Measurements from ENCODE around the gene TEKT5.
A peak's percentile ranks its signal among the peaks of the same experiment; 100 is the strongest.

TEKT5 gene

DNA sequence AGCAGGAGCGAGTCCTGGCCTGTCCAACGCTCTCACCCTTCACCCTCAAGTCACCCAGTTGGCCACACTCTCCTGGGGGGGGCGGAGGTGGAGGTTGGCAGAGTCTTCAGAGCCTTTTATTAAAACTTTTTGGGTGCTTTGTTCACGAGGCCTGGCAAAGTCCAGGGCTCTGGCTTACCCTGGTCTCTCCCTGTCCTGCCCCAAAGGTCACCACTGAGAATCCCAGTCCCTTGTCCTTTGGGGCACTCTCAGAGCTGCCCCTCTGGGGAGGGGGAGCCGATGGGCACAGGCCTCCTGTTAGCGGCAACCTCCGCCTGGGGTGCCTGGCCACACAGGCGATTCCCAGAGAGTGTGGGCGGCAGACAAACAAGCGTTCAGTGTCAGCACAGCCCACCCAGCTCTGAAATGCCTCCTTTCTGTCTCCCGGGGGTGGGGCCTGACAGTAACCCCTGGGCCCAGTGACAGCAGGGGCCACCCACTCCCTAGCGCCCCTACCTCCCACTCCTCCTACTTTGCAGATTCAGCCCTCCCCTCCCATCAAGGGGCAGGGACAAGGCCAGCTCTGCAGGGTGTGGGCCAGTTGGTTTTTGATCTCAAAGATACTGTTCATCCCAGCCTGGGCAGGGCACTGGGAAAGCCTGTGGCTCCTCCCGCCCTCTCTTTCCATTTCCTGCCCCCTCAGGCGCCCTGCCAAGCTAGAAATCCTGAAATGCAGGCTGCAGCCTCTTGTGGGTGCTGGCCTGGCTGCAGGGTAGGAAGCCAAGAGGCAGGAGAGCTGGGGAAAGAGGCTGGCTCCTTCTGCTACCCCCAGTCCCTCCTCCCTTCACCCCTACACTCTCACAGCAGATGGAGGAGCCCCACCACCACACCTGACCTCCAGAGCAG lies 77.7 kb downstream of the TEKT5 start:
- Histone ChIP-seq H3K4me1 (ENCODE audit: control insufficient read depth, insufficient read depth, low read length) (peaks cover 28% of the 10 kb centered on the region), H3K4me3 (ENCODE audit: low read length) (no peak overlapping the region), H3K36me3 (ENCODE audit: control insufficient read depth, insufficient read depth, low read length, severe bottlenecking) (no peaks in the 10 kb centered on the region), H3K27me3 (replicated peaks; ENCODE audit: control insufficient read depth, insufficient read depth, low read length) (peaks cover 11% of the 10 kb centered on the region), H3K9me3 (ENCODE audit: control insufficient read depth, low read length) (no peaks in the 10 kb centered on the region), H3K9ac (ENCODE audit: low read length) (no peak overlapping the region)
- peak; percentile 52 for DNase-seq (ENCODE audit: low read depth)

DNA sequence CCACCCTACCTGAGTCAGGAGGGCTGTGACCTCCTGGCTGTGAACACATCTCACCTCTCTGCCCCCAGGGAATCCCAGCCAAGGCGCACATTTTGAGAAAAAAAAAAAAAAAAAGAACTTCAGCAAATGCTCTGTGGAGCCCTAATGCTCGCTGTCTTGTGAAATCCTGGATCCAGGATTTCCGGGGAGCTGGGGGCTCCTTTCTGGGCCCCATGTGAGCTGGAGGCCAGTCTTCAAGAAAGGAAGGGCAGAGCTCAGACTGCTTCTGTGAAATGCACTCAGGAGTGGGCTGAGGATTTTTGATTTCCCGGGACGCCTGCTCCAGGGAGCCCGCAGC lies 78.3 kb downstream of the TEKT5 start:
- Histone ChIP-seq H3K36me3 (ENCODE audit: control insufficient read depth, insufficient read depth, low read length, severe bottlenecking) (no peaks in the 10 kb centered on the region), H3K4me1 (ENCODE audit: control insufficient read depth, insufficient read depth, low read length) (peaks cover 28% of the 10 kb centered on the region), H3K9me3 (ENCODE audit: control insufficient read depth, low read length) (no peaks in the 10 kb centered on the region), H3K4me3 (ENCODE audit: low read length) (no peak overlapping the region), H3K27me3 (replicated peaks; ENCODE audit: control insufficient read depth, insufficient read depth, low read length) (peaks cover 11% of the 10 kb centered on the region), H3K9ac (ENCODE audit: low read length) (no peak overlapping the region)
- DNase-seq (ENCODE audit: low read depth): no peak

DNA sequence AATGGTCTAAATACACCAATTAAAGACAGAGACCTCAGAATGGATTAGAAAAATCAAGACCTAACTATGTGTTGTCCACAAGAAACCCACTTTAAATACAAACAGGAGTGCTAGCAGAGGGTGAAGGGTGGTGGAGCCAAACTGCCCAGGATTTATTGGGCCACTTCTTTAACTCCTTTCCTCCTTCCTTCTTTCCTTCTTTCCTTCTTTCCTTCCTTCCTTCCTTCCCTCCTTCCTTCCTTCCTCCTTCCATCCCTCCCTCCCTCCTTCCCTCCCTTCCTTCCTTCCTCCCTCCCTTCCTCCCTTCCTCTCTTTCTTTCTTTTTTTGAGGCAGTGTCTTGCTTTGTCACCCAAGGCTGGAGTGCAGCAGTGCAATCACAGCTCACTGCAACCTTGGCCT lies 80.0 kb downstream of the TEKT5 start:
- no peak for DNase-seq (ENCODE audit: low read depth)
- no peak overlapping the region for H3K4me3 ChIP-seq (ENCODE audit: low read length)
- H3K27me3 ChIP-seq (replicated peaks; ENCODE audit: control insufficient read depth, insufficient read depth, low read length): peaks cover 6% of the 10 kb centered on the region
- no peak overlapping the region for H3K9ac ChIP-seq (ENCODE audit: low read length)
- no peaks in the 10 kb centered on the region for H3K9me3 ChIP-seq (ENCODE audit: control insufficient read depth, low read length)
- no peaks in the 10 kb centered on the region for H3K36me3 ChIP-seq (ENCODE audit: control insufficient read depth, insufficient read depth, low read length, severe bottlenecking)
- H3K4me1 ChIP-seq (ENCODE audit: control insufficient read depth, insufficient read depth, low read length): peaks cover 25% of the 10 kb centered on the region

DNA sequence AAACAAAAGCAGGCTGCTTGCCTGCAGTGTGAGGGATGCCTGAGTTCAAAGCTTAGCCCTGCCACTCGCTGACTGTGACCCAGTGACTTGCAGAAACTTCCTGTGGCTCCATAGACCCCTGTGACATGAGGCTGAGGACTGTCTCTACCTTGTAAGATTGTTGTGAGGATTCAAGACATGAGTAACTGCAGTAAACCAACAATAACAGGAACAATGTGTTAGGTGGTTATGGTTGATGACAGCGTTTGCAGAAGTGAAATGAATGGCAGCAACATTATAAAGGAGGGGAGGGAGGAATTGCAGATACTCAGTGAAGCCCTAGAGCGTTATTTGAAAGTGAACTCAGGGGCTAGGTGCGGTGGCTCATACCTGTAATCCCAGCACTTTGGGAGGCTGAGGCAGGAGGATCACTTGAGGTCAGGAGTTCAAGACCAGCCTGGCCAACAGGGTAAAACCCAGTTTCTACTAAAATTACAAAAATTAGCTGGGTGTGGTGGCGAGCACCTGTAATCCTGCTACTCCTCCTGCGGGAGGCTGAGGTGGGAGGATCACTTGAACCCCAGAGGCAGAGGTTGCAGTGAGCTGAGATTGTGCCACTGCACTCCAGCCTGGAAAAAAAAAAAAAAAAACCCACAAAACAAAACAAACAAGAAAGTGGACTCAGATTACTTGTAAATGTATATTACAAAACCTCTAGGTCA lies 80.8 kb downstream of the TEKT5 start:
- Histone ChIP-seq H3K4me1 (ENCODE audit: control insufficient read depth, insufficient read depth, low read length) (peaks cover 27% of the 10 kb centered on the region), H3K9me3 (ENCODE audit: control insufficient read depth, low read length) (no peaks in the 10 kb centered on the region), H3K27me3 (replicated peaks; ENCODE audit: control insufficient read depth, insufficient read depth, low read length) (peaks cover 3% of the 10 kb centered on the region), H3K9ac (ENCODE audit: low read length) (no peak overlapping the region), H3K36me3 (ENCODE audit: control insufficient read depth, insufficient read depth, low read length, severe bottlenecking) (no peaks in the 10 kb centered on the region), H3K4me3 (ENCODE audit: low read length) (no peak overlapping the region)
- no peak for DNase-seq (ENCODE audit: low read depth)

DNA sequence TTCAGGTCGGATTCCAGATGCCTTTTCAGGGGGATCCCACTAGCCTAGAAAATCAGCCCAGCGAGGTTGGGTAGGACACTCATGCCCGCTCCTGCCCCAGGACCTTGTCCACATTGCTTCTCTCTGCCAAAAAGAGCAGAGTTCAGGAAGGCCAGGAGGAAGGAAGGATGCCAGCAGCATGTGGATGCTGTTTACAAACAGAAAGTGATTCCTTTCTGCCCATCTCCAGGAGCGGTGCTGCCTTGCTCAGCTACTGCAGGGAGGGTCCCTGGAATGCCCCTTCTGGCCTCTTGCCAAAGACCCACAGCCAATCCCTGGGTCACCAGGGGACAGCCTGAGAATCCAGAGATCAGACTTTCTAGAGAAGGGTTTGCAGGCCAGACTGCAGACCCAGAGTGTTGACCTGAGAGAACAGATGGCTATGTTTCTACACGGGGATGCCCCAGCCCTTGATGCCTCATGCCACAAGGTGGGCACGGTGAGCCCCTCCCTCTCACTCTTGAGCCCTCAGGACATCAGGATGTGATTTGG lies 82.0 kb downstream of the TEKT5 start:
- Histone ChIP-seq H3K27me3 (replicated peaks; ENCODE audit: control insufficient read depth, insufficient read depth, low read length) (no peaks in the 10 kb centered on the region), H3K4me3 (ENCODE audit: low read length) (no peak overlapping the region), H3K9ac (ENCODE audit: low read length) (no peak overlapping the region), H3K36me3 (ENCODE audit: control insufficient read depth, insufficient read depth, low read length, severe bottlenecking) (no peaks in the 10 kb centered on the region), H3K9me3 (ENCODE audit: control insufficient read depth, low read length) (no peaks in the 10 kb centered on the region), H3K4me1 (ENCODE audit: control insufficient read depth, insufficient read depth, low read length) (peaks cover 32% of the 10 kb centered on the region)
- no peak for DNase-seq (ENCODE audit: low read depth)

DNA sequence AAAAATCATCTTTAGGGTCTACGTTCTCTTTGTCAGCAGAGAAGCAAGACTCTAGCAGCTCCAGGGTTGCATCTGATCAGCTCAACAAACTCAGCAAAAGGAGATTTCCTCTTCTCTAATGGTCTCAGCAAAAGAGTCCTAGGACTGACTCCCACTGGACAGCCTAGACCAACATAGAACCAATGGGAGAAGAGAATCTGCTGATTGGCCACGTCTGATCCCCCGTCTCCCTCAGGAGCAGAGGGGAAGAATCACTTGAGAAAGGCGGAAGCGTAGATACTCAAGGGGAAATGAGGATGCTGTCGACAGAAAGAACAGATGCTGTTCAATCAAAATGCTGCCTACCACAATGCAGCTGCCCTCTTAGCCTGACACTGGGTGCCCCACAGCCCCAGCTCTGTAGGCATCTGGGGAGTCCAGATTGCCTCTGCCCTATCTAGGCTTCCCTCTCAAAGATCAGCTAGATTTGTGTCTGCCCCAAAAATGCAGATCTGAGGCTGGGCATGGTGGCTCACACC lies 82.8 kb downstream of the TEKT5 start:
- no peaks in the 10 kb centered on the region for H3K36me3 ChIP-seq (ENCODE audit: control insufficient read depth, insufficient read depth, low read length, severe bottlenecking)
- H3K4me3 ChIP-seq (ENCODE audit: low read length): no peak overlapping the region
- H3K9me3 ChIP-seq (ENCODE audit: control insufficient read depth, low read length): no peaks in the 10 kb centered on the region
- no peaks in the 10 kb centered on the region for H3K27me3 ChIP-seq (replicated peaks; ENCODE audit: control insufficient read depth, insufficient read depth, low read length)
- H3K9ac ChIP-seq (ENCODE audit: low read length): no peak overlapping the region
- peaks cover 24% of the 10 kb centered on the region for H3K4me1 ChIP-seq (ENCODE audit: control insufficient read depth, insufficient read depth, low read length)
- no peak for DNase-seq (ENCODE audit: low read depth)

DNA sequence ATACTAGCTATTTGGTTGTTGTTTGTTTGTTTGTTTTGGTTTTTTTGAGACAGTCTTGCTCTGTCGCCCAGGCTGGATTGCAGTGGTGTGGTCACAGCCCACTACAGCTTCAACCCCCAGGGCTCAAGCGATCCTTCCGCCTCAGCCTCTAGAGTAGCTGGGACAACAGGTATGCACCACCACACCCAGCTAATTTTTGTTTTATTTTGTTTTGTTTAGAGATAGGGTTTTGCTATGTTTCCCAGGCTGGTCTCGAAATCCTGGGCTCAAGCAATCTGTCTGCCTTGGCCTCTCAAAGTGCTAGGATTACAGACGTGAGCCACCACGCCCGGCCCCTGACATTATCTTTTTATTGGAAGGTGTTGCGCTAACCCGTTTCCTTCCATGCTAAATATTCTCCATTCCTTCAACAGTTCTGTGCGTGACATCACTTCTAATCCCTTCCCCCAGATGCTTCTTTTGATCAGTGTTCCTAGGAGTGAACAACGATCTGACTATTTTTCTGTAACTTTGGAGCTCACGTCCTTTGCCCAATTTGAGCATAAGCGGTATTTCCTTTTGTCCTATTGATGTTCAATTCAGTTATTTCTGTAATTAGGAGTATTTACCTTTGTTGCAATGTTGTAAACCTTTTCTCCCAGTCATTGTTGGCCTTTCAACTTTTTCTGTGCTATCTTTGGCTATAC lies 84.1 kb downstream of the TEKT5 start:
- Histone ChIP-seq H3K4me1 (ENCODE audit: control insufficient read depth, insufficient read depth, low read length) (peaks cover 20% of the 10 kb centered on the region), H3K4me3 (ENCODE audit: low read length) (no peak overlapping the region), H3K36me3 (ENCODE audit: control insufficient read depth, insufficient read depth, low read length, severe bottlenecking) (no peaks in the 10 kb centered on the region), H3K9ac (ENCODE audit: low read length) (no peak overlapping the region), H3K9me3 (ENCODE audit: control insufficient read depth, low read length) (no peaks in the 10 kb centered on the region), H3K27me3 (replicated peaks; ENCODE audit: control insufficient read depth, insufficient read depth, low read length) (no peaks in the 10 kb centered on the region)
- DNase-seq (ENCODE audit: low read depth): no peak

DNA sequence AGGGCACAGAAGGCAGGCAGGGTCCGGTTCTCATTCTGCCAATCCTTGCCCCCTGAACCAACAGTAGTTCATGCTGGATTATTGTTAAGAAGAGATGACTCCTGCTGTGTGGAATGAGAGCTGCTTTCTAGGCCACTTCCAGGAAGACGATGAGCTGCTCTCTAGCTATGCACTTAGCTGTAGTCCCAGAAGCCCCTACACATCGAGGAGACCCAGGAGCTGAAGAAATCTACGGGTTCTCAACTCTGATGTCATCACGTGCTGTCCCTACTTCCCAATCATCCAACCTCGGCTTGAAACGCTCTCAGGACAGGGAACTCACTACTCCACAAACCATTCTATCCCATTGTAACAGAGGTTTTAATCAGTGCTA lies 85.3 kb downstream of the TEKT5 start:
- Histone ChIP-seq H3K27me3 (replicated peaks; ENCODE audit: control insufficient read depth, insufficient read depth, low read length) (no peaks in the 10 kb centered on the region), H3K36me3 (ENCODE audit: control insufficient read depth, insufficient read depth, low read length, severe bottlenecking) (no peaks in the 10 kb centered on the region), H3K9ac (ENCODE audit: low read length) (no peak overlapping the region), H3K4me3 (ENCODE audit: low read length) (peak overlapping the region; percentile 2), H3K4me1 (ENCODE audit: control insufficient read depth, insufficient read depth, low read length) (peaks cover 20% of the 10 kb centered on the region), H3K9me3 (ENCODE audit: control insufficient read depth, low read length) (no peaks in the 10 kb centered on the region)
- peak; percentile 72 for DNase-seq (ENCODE audit: low read depth)

DNA sequence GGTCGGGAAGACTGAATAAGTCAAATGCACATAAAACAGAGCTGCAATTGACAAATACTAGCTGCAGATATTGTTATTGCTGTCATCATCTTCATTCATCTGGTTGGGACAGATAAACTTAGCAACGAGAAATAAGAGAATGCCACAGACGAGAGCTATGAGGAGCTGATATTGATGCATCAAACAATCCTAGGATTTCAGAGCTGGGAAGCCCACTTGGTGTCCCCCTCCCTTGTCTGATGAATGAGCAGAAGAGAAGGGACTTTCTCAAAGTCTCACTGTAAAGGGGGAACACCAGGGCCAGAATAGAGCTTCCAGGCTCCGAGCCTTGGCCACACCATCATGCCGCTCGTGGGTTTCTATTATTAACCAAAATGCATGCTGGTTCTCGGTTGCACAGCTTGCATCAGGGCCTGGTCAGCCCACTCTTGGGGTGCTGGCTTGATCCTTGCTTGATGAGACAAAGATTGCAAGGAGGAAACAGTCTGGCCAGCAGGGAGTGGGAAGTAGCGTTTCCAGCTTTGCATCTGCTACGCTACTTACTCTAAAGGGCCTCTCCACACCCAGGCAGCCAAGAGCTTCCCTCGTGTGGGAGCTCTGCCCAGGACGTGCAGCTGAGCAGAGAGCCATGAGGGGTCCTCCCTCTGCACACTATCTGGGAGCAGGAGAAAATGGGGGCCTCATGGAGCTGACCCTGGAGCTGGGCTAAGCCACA lies 85.9 kb downstream of the TEKT5 start:
- H3K36me3 ChIP-seq (ENCODE audit: control insufficient read depth, insufficient read depth, low read length, severe bottlenecking): no peaks in the 10 kb centered on the region
- peak overlapping the region; percentile 2 for H3K4me3 ChIP-seq (ENCODE audit: low read length)
- H3K9ac ChIP-seq (ENCODE audit: low read length): no peak overlapping the region
- H3K4me1 ChIP-seq (ENCODE audit: control insufficient read depth, insufficient read depth, low read length): peaks cover 20% of the 10 kb centered on the region
- H3K9me3 ChIP-seq (ENCODE audit: control insufficient read depth, low read length): no peaks in the 10 kb centered on the region
- no peak for DNase-seq (ENCODE audit: low read depth)
- no peaks in the 10 kb centered on the region for H3K27me3 ChIP-seq (replicated peaks; ENCODE audit: control insufficient read depth, insufficient read depth, low read length)

DNA sequence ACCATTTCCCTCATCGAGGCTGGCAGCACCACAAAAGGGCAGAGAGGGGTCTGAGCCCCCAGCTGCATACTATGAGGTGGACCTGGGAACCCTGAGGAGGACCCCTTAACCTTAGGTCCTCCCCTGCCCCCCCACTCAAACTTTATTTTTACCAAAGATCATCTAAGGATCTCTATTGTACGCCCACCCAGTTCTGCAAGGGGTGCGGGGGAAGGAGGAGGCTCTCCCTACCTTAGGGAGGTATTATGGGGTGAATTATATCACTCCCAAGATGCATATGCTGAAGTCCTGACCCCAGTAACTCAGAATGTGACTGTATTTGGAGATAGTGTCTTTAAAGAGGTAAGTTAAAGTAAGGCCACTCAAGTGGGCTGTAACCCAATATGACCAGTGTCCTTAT lies 87.6 kb downstream of the TEKT5 start:
- no peak for DNase-seq (ENCODE audit: low read depth)
- Histone ChIP-seq H3K36me3 (ENCODE audit: control insufficient read depth, insufficient read depth, low read length, severe bottlenecking) (no peaks in the 10 kb centered on the region), H3K9me3 (ENCODE audit: control insufficient read depth, low read length) (no peaks in the 10 kb centered on the region), H3K27me3 (replicated peaks; ENCODE audit: control insufficient read depth, insufficient read depth, low read length) (peaks cover 4% of the 10 kb centered on the region), H3K9ac (ENCODE audit: low read length) (no peak overlapping the region), H3K4me1 (ENCODE audit: control insufficient read depth, insufficient read depth, low read length) (peaks cover 16% of the 10 kb centered on the region), H3K4me3 (ENCODE audit: low read length) (no peak overlapping the region)
